Right ventricle myocardium inferior (tissue), 1 donor: ENCODE measurements around the gene GREB1L. TPM values are rescaled to one million over a fixed set of nuclear protein-coding genes. Genes with fewer than 3 reads are reported as not detected.
A peak's percentile ranks its signal among the peaks of the same experiment; 100 is the strongest.
"Not testable (repeated sequence)": the region's sequence is repeated elsewhere in the genome, so short reads cannot be mapped to it uniquely, and the experiment has no call there.

Source experiments
- ATAC-seq: fragments of 200-7000 bp; cut with Tn5 transposase; one replicate; pipeline ENCODE4 v1.9.1; 2020; ENCODE audit warnings: mild to moderate bottlenecking, moderate library complexity
- DNase-seq: peaks from one replicate; pipeline ENCODE4 v3.0.0; 2021; ENCODE audit errors: missing footprints
- intact Hi-C: fragments of 100-400 bp; cut with DNase I; formaldehyde crosslinking; loops from one replicate; pipeline ENCODE4 v1.11.0; 2022
- long read RNA-seq: library from polyadenylated mRNA; unstranded; transcript quantifications from one replicate; pipeline ENCODE4 v2.0.0, GENCODE V29; 2021
- total RNA-seq: library from RNA; stranded (reverse); fragmentation: NEBNext Ultra II Directional; extraction: Animal tissue kit (Norgen Biotek cat#: 25700); gene quantifications from one replicate; pipeline ENCODE4 v1.2.1, GENCODE V29; 2021
- donor health status: DM: no; HTN: yes; CAD: no; lungs with severe emphysema.

GREB1L gene
- 6.4 TPM for total RNA-seq
- long read RNA-seq, partial matches to known transcripts = 1 of 2 reads
- long read RNA-seq, other reads (novel, unspliced or antisense) = 1 of 2 reads

DNA sequence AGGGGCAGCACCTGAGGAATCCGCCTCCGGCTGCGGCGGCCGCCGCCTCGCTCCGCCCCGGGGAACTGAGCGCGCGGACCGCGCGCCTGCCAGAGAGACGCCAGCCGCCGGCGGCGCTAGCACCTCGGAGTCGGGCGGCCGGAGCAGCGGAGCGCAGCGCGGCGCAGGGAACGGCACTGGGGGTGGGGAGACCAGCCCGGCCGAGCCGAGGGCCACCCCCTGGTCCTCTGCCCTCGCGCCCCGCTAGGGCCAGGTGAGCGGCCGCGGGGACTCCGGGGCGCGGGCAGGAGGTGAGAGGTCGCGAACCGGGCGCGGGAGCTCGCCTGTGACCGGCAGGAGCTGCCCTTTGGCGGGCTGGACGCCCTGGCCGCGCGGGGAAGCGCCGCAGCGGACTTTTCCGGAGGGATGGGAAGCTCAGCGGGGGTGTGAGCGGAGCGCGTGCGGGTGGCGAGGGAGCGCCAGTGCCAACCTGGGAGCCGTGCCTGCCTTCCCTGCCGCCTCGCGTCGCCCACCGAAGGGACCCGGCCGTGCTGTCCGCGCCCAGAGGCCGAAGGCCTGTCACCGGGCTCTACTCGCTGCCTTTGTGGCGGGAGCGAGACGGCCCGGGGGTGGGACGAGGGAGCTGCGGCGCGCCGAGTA is at the start of gene GREB1L:
Gene GREB1L (plus strand): TSS at position 92 of the 639 bp plus-strand sequence. CDS start 141,287 bp downstream, outside the sequence.
- ATAC-seq (peak; percentile 97), DNase-seq (no peak)
- intact Hi-C loops = loop anchor here (1.0 to 5.0 kb wide), 3 partner anchors 89 to 215 kb away; no protein-coding TSS in a partner anchor

DNA sequence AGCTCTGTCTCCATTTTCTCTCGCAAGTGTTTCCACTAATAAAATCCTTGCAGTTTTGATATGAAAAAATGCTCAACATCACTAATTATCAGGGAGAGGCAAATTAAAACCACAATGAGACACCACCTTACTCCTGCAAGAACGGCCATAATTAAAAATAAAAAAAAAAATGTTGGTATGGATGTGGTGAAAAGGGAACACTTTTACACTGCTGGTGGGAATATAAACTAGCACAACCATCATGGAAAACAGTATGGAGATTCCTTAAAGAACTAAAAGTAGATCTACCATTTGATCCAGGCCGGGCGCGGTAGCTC is 49.8 kb upstream of the GREB1L start:
- ATAC-seq = no peak
- intact Hi-C loops = loop anchor here (10.0 kb wide), 1 partner anchor 763 kb away; no protein-coding TSS in a partner anchor
- no peak for DNase-seq

- ATAC-seq = no peak
- intact Hi-C loops = loop anchor here (1.0 to 10.0 kb wide), 2 partner anchors 249 to 760 kb away; no protein-coding TSS in a partner anchor
- no peak for DNase-seq
These were observed 46.9 kb upstream of the GREB1L start for GRCh38 chr18:21194871-21195771.

DNA sequence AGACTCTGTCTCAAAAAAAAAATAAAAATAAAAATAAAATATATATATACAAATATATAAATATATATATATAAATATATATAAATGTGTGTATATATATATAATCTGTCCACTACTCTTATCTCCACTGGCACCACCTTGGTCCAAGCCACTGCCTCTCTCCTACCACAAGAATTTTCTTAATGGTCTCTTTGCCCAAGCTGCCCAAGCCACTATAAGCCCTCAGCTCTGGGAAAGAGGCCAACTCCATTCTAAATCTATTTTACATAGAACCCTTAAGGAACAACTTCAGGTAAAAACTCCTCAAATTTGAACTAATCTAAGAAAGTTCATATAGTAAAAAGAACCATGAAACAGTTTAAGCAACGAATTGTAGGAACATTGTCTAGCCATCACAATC is 45.6 kb upstream of the GREB1L start:
- no peak for DNase-seq
- no peak for ATAC-seq
- intact Hi-C loops = loop anchor here (10.0 kb wide), 1 partner anchor 758 kb away; no protein-coding TSS in a partner anchor

DNA sequence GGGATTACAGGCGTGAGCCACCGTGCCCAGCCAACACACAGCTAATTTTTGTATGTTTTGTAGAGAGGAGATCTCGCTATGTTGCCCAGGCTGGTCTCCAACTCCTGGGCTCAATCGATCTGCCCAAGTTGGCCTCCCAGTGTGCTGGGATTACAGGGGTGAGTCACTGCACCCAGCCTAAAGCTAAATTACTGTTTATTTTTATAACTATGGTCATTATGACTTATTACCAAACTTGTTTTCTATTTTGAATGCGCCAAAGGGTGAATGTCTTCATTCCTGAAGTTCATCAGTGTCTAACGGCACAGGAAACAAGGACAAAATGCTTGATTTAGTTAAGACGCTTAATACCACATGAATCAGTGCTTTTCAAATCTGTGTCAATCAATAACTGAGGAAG is 38.9 kb upstream of the GREB1L start:
- DNase-seq (no peak), ATAC-seq (no peak)
- intact Hi-C loops = no loop called here

GRCh38 chr18:21203542-21204241 is 38.3 kb upstream of the GREB1L start:
- intact Hi-C loops = no loop called here
- DNase-seq = no peak
- ATAC-seq = no peak

DNA sequence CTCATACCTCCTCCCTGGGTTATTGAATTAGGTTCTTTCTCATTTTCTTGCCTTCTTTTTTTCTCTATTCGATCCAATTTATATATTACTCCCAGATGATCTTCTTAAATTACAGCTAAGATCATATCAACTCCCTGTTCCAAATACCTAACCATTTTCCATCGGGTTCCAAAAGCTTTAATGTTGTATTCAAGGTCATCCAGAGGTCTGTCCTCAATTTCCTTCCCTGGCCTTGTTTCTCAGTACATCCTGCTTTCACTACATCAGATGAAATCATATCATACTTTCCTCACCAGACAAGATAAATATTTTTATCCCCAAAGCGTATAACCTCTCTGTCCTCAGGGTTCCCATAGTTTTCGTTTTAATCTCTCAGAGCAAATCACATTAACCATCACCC is 36.3 kb upstream of the GREB1L start:
- ATAC-seq = no peak
- intact Hi-C loops = no loop called here
- DNase-seq = no peak

GRCh38 chr18:21210278-21210677 is 31.8 kb upstream of the GREB1L start:
- ATAC-seq = no peak
- no peak for DNase-seq
- intact Hi-C loops = no loop called here

DNA sequence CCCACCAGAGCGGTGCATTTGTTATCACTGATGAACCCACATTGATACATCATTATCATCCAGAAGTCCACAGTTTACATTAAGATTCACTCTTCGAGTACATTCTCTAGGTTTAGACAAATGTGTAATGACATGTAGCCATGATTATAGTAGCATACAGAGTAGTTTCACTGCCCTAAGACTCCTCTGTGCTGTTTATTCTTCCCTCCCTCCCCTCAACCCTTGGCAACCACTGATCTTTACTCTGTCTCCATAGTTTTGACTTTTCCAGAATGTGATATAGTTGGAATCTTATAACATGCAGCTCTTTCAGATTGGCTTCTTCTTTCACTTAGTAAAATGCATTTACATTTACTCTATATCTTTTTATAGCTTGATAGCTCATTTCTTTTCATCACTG is 31.2 kb upstream of the GREB1L start:
- intact Hi-C loops = no loop called here
- ATAC-seq = no peak
- no peak for DNase-seq

- DNase-seq, ATAC-seq, intact Hi-C loops: not testable (repeated sequence)
These were observed 27.6 kb upstream of the GREB1L start for GRCh38 chr18:21214409-21214808.

DNA sequence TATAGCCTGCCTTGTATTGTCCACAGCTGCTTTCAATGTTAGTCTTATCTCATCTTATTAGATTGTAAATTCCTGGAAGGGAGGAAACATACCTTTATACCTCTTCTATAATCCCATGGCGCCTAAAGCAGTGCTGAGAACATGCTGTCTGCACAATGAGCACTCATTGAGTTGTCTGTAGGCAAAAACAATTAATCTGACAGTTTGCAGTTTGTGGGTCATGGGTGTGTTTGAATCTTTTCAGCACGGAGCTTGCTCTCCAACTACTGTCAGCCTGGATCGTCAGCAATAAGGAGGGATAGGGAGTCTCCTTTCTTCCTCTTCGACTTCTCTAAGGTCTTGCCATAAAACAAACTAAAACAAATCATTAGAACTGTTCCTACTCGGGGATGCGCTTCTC is 26.5 kb upstream of the GREB1L start:
- ATAC-seq (no peak), DNase-seq (no peak)
- intact Hi-C loops = no loop called here

GRCh38 chr18:21218862-21219261 is 23.2 kb upstream of the GREB1L start:
- DNase-seq = no peak
- intact Hi-C loops = no loop called here
- ATAC-seq = no peak

GRCh38 chr18:21230436-21230835 is 11.6 kb upstream of the GREB1L start:
- intact Hi-C loops = no loop called here
- DNase-seq = no peak
- ATAC-seq = no peak

DNA sequence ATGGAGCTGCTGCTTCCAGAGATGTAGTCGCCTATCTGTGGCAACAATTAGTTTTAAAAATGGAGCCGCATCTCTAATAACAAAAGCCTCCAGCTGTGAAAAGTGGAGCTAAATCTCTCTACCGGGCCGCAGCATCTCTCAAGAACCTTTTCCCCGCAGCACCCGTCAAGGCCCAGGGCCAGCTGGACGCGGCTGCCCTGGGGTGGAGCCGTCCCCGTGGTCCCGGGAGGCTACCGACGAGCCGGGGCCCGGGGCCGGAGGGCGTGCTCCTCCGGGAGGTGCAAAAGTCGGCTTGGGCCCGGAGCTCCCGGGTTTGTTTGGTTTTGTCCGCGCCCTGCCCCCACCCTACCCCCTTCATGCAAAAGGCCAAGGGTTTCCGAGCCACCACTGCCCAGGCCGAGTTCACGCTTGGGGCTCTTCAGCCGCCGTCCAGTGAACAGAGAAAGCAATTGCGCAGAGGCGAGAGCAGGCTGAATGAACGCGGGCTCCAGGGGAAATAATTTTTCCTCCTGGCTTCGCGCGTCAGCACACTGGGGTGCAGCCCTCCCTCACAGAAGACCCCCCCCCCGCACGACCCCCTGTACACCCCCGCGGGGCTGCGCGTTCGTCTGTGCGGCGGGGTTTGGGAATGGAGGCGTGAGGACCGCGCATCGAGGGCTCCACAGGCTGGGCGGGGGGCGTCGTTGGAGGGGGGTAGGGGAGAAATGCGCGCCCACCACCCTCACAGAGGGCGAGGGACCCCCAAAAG is 557 bp upstream of the GREB1L start:
- ATAC-seq = peak; percentile 29
- DNase-seq = no peak
- intact Hi-C loops = loop anchor here (1.0 to 5.0 kb wide), 3 partner anchors 89 to 216 kb away; no protein-coding TSS in a partner anchor

GRCh38 chr18:21242780-21243401 is 859 bp downstream of the GREB1L start:
- DNase-seq (no peak), ATAC-seq (peak; percentile 17)
- intact Hi-C loops = loop anchor here (1.0 to 5.0 kb wide), 3 partner anchors 88 to 214 kb away; no protein-coding TSS in a partner anchor

DNA sequence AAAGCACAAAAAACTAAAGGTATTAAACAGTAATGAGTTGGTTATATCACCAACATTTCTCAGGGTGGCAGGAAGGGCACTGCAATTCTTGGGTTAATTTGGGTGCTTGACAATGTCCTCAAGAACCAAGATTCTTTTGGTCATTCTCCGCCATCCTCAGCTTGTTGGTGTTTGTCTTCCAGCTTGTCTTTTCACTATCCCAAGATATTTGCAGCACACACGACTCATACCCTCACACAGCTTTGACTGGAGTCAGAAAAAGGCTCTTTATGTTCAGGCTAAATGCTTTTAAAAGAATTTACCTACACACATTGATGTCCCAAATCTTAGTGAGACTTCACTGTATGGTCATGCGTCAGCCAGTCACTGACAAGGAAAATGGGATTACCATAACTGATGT is 12.5 kb downstream of the GREB1L start:
- intact Hi-C loops = no loop called here
- ATAC-seq (no peak), DNase-seq (no peak)

DNA sequence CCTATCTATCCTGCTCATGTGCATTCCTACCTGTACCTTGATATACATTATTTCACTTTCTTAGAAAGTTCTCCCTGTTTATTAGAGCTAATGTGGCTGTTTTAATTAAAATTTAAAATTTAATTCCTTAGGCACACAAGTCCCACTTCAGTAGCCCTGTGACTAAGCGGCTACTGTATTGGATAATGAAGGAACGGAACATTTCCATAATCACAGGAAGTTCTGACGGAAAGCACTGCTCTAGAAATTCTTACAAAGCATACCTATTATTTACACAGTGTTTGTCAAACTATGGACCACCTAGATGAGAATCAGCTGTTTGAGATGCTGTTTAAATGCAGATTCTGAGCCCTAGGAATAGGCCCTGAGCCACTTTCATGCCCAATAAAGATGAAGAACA is 13.2 kb downstream of the GREB1L start:
- intact Hi-C loops = no loop called here
- no peak for ATAC-seq
- DNase-seq = no peak

- ATAC-seq (no peak), DNase-seq (no peak)
- intact Hi-C loops = no loop called here
These were observed 15.4 kb downstream of the GREB1L start for GRCh38 chr18:21257386-21257785.
